NCI-H748 (cell line): ENCODE measurements around the gene SUSD5.
"Not testable (repeated sequence)": the region's sequence is repeated elsewhere in the genome, so short reads cannot be mapped to it uniquely, and the experiment has no call there.

ENCODE experiments used
- DNase-seq: peaks from one replicate; lab custom pipeline; 2025; ENCODE audit not compliant: unreplicated experiment; lab: John Stamatoyannopoulos, UW

Gene SUSD5

GRCh38 chr3:33153782-33154181 lies 64.8 kb downstream of the SUSD5 start:
- no peak for DNase-seq

GRCh38 chr3:33152363-33153360 lies 65.9 kb downstream of the SUSD5 start:
- DNase-seq: no peak

DNA sequence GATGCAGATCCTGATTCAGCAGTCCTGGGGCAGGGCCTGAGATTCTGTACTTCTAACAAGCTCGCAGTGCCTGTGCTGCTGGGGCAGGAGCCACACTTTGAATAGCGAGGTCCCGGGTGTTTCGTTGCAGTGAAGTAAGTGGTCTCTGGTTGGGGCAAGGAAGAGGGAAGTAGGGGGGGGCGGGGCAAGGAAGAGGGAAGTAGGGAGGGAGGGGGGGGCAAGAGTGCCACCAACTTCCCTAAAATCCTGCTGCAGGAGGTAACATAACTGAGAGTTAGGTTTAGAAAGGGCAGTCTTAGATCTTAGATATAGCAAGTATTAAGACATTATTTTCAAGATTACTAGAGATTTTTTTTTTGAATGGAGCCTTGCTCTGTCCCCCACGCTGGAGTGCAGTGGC lies 69.3 kb downstream of the SUSD5 start:
- no peak for DNase-seq

DNA sequence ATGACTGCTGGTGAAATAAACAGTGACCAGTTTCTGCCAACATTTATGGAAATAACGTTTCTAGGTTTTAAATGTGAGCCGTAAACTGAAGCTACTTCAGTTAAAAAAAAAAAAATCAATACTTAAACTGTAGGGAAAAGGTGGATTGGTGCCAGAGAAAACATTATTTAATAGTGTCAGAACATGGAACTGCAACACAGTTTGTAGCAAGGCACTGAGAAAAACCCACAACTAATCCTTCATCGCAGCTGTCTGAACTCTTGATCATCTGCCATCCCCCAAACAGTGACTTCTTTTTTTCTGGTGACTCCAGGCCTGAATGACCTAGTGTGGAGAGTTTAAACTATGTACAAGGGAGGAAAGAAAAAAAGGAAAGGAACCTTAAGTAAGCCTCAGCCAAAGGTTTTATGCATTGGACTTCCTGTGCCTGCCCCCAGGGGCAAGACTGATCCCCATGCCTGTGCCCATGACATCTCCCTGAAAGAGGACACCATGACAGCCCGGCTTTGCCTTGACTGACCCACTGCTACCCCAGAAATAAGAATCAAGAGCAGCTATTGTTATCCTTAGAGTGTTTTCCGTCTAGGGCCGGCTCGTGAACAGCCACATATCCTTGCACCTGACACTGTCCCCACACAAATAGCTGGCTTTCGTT lies 71.7 kb downstream of the SUSD5 start:
- no peak for DNase-seq

- DNase-seq: no peak
These were observed 72.6 kb downstream of the SUSD5 start for GRCh38 chr3:33145901-33146580.

GRCh38 chr3:33145221-33145900 lies 73.2 kb downstream of the SUSD5 start:
- no peak for DNase-seq

- DNase-seq: no peak
These were observed 74.2 kb downstream of the SUSD5 start for GRCh38 chr3:33144433-33144832.

- DNase-seq: no peak
These were observed 77.6 kb downstream of the SUSD5 start for GRCh38 chr3:33141006-33141405.

- no peak for DNase-seq
These were observed 78.6 kb downstream of the SUSD5 start for GRCh38 chr3:33139996-33140395.

GRCh38 chr3:33139006-33139623 lies 79.5 kb downstream of the SUSD5 start:
- not testable (repeated sequence) for DNase-seq

GRCh38 chr3:33137691-33138090 lies 80.9 kb downstream of the SUSD5 start:
- no peak for DNase-seq

- DNase-seq: no peak
These were observed 84.5 kb downstream of the SUSD5 start for GRCh38 chr3:33134026-33134625.

DNA sequence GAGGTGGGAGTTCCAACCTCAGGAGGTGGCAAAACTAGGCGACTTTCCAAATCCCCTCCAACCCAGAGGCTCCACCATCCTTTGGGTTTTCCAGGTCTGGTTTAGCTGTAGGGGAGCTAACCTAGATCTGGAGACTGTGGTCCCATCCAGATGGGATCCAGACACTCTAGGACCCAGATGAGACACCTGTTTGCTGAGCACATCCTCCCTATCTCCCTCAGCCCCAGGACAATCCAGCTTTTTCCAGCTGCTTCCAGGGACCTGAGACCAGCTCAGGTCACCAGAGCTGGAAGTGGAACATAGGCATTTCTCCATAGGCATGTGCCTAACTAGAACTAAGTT lies 86.6 kb downstream of the SUSD5 start:
- DNase-seq: no peak

DNA sequence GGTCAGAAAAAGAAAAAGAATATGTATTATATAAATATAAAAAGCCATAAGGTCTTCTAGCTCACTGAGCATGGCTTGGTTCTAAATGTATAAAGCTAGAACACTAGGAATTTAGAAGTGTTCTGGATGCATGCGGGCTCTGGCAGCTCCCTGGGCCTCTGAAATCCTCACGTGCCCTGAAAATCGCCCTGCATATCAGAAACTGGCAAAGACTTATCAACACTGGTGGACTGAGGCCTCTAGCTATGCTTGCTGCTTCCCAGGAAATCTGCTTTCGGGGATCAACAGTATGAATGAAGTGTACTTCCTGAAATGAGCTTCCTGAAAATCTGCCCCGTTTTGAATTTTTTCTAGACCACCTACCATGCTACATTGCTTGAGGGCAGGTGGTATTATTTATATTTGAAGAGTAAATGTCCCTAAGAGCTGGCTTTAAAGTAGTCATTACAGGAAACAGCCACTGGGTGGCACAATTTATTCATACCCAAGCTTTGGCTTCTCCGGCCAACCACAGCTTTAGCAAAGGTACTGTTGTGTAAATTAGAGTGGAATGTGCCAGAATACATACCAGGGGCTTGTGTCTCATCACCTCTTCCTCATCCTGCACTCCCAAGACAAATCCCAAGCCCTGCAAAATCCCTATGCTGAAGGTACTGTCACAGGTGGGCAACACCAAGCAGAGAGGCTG lies 87.1 kb downstream of the SUSD5 start:
- peak; percentile 56 for DNase-seq

- DNase-seq: no peak
These were observed 88.5 kb downstream of the SUSD5 start for GRCh38 chr3:33130144-33130543.

GRCh38 chr3:33128706-33129105 lies 89.9 kb downstream of the SUSD5 start:
- DNase-seq: no peak

DNA sequence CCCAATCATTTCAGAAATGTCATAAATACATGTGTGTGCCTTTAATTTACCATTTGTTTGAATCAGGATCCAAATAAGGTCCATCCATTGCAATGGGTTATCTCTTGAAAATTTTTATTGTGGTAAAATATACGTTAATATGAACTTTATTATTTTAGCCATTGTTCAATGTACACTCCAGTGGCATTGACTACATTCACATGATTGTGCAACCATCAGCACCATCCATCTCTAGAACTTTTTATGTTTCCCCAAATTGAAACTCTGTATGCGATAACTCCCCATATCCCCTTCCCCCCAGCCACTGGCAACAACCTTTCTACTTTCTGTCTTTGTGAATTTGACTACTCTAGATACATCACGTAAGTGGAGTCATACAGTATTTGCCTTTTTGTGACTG lies 92.8 kb downstream of the SUSD5 start:
- no peak for DNase-seq

DNA sequence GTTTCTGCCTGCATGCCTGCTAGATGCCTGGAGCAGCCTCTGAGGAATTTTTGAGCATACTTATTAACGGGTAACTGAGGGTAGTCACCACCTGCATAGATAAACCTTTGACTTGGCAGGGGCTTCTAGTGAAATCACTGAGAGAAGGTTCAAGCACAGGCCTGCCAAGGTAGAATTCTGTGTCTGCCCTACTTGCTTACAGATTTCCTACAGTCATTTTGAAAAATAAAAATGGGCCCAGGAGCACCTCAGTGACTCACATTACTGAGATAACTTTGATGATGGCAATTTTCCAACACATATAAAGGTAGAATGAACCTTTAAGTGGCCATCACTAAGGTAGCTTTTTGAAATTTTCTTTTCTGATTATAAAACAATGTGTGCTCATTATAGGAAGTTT lies 94.0 kb downstream of the SUSD5 start:
- no peak for DNase-seq

- no peak for DNase-seq
These were observed 95.6 kb downstream of the SUSD5 start for GRCh38 chr3:33122991-33123390.

DNA sequence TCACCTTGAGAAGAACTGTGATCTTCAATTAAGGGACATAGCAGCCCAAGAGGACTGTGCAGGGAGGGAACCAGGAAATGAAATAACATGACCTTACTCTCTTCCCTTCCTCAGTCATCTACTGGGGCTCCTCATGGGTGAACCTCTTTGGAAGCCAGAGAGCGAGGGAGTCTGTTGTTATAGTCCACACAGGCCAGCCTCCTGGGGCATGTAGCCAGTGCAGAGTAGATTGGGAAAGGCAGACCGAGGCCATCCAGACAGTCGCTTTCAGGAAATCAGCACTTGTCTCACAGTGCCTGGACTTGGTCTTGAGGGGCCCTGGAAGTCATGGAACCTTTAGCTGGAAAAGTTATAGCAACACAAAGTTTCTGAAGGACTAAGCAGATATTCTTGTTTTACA lies 98.7 kb downstream of the SUSD5 start:
- DNase-seq: no peak
